Dendritic cell treated with granulocyte-macrophage colony-stimulating factor and Interleukin-4, amounts not matched to agents 40 ng/mL and 50 ng/mL, for 4 days (primary cell): ENCODE data around the gene ARHGEF25.
"Not testable (repeated sequence)": the region's sequence is repeated elsewhere in the genome, so short reads cannot be mapped to it uniquely, and the experiment has no call there.

Source experiments
- H3K27ac Mint-ChIP-seq: one replicate; pipeline ENCODE4 v1.8.0; 2022; ENCODE audit warnings: mild to moderate bottlenecking, mixed read lengths
- H3K27me3 Mint-ChIP-seq: one replicate; pipeline ENCODE4 v1.8.0; 2022; ENCODE audit warnings: mild to moderate bottlenecking, mixed read lengths
- H3K36me3 Mint-ChIP-seq: one replicate; pipeline ENCODE4 v1.8.0; 2022; ENCODE audit warnings: low read depth, mixed read lengths
- H3K4me1 Mint-ChIP-seq: one replicate; pipeline ENCODE4 v1.8.0; 2022; ENCODE audit warnings: low read depth, mixed read lengths
- H3K4me3 Mint-ChIP-seq: one replicate; pipeline ENCODE4 v1.8.0; 2022; ENCODE audit warnings: mild to moderate bottlenecking, moderate library complexity, mixed read lengths
- H3K9me3 Mint-ChIP-seq: one replicate; pipeline ENCODE4 v1.8.0; 2022; ENCODE audit warnings: mixed read lengths
- intact Hi-C: fragments of 100-400 bp; cut with micrococcal nuclease; formaldehyde crosslinking; loops from one replicate; pipeline ENCODE4 v1.15.0; 2022

ARHGEF25 gene

DNA sequence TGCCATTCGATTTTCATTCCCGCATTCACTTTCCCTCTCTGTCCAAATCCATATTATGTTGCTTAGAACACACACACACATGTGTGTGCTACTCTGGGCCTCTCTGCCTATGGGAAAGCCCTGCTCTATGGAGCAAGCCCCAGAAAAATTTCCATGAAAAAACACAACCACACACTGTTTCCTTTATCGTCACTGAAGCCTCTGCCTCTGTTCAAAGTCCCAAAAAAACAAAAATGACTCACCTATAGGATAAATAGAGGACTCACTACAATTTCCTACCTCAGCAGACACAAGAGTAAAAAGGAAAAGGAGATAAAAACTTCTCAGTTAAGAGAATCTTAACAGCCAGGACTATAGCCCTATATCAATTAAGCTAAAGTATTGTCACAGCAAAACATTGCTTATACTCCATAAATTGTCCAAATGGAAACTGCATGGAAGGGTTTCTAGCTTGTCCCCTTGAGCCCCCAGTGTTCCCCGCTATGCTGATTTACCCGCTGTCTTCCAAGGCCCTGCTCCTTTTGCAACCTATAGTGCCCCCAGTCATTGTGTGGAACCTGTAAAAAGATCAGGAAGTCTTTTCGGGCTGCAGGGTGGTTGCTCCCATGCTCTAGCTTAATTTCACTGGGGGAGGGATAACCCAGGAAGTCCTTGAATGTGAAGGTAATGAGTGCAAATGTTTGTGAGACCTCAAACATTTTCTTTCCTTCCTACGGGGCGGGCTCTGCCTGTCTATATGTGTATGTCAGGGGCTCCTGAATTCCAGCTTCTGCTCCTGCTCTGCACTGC lies 31.4 kb upstream of the ARHGEF25 start:
- no peaks in the 10 kb centered on the region for H3K9me3 Mint-ChIP-seq
- no peak overlapping the region for H3K27ac Mint-ChIP-seq
- intact Hi-C loops = loop anchor here (5.0 to 10.0 kb wide), 2 partner anchors 162 to 325 kb away; no protein-coding TSS in a partner anchor
- H3K4me1 Mint-ChIP-seq = peaks cover 20% of the 10 kb centered on the region
- H3K27me3 Mint-ChIP-seq = peaks cover 31% of the 10 kb centered on the region
- H3K4me3 Mint-ChIP-seq = no peak overlapping the region
- no peaks in the 10 kb centered on the region for H3K36me3 Mint-ChIP-seq

- intact Hi-C loops = loop anchor here (5.0 to 10.0 kb wide), 2 partner anchors 162 to 324 kb away; no protein-coding TSS in a partner anchor
- peaks cover 29% of the 10 kb centered on the region for H3K27me3 Mint-ChIP-seq
- H3K27ac Mint-ChIP-seq = no peak overlapping the region
- H3K4me1 Mint-ChIP-seq = peaks cover 25% of the 10 kb centered on the region
- H3K36me3 Mint-ChIP-seq = no peaks in the 10 kb centered on the region
- H3K9me3 Mint-ChIP-seq = no peaks in the 10 kb centered on the region
- H3K4me3 Mint-ChIP-seq = no peak overlapping the region
Observed at GRCh38 chr12:57580466-57580795, 30.8 kb upstream of the ARHGEF25 start.

DNA sequence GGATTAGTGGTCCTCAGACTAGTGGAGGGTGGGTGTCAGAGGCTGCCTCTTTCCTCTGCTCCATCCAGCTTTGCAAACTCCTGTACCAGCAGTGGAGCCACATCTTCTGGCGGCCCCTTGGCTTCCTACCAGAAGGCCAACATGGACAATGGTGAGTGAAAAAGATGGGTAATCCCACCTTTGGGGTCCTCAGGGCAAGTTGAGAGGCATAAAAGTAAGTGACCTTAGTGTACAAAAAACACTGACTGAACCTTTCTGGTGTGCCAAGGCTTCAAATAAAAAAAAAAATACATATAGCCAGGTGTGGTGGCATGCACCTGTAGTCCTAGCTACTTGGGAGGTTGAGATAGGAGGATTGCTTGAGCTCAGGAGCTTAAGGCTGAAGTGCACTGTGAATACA lies 29.4 kb upstream of the ARHGEF25 start:
- Mint-ChIP-seq H3K4me1 (peaks cover 25% of the 10 kb centered on the region), H3K27ac (no peak overlapping the region), H3K36me3 (no peaks in the 10 kb centered on the region), H3K4me3 (no peak overlapping the region), H3K27me3 (peaks cover 25% of the 10 kb centered on the region), H3K9me3 (no peaks in the 10 kb centered on the region)
- intact Hi-C loops = loop anchor here (5.0 to 10.0 kb wide), 2 partner anchors 160 to 323 kb away; no protein-coding TSS in a partner anchor

DNA sequence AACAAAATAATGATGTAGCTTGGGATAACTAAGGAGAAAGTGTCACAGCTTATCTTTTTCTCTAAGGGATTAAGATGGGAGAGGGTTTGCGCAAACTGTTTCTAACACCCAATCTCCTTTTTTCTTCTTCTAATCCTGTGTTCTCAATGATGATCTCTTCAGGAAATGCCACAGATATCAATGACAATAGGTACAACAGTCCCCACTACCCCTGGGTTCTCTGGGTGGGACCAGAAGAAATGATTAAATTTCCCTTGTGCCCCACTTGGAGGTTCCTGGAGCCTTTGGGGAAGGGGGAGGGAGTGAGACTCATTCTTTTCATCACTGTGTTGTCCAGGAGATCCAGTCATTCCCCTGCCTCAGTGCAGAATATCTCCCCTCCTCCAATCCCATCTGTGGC lies 28.8 kb upstream of the ARHGEF25 start:
- Mint-ChIP-seq H3K4me3 (no peak overlapping the region), H3K27ac (no peak overlapping the region), H3K36me3 (no peaks in the 10 kb centered on the region), H3K4me1 (peaks cover 25% of the 10 kb centered on the region), H3K9me3 (no peaks in the 10 kb centered on the region), H3K27me3 (peaks cover 25% of the 10 kb centered on the region)
- intact Hi-C loops = loop anchor here (5.0 to 10.0 kb wide), 2 partner anchors 160 to 322 kb away; no protein-coding TSS in a partner anchor

DNA sequence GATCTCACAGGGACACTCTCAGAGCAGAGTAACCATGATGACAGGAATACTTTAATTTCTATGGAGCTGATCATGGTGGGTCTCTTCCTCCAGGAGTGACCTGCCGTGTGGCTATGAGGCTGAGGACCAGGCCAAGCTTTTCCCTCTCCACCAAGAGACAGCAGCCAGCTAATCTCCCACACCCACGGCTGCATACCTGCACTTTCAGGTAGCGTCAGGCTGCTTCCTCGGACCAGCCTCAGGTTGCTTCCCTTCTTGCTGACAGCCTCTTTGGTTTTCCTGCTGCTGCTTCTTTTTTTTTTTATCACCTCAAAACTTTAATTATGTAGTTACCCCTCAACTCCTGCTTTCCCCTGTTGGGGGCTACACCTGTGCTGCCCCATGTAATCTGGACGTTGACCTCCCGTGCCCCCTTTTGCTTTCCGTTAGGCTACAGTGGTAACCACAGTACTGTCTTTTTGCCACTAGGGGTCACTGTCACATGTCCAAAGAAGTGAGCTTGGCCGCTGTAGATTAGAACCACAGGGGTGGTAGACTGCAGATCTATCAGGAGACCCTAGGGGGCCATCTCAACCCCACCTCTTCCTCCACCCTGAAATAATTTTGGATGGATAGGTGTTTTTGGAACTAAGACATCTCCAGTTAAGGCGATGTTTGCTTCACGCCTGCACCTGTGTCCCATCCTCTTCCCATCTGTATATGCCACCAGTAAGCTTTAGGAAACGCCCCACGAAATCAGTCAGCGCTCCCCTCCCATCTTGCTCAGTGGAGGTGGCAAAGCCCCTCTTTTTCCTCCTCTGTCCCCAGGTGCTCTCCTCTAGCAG lies 28.0 kb upstream of the ARHGEF25 start:
- Mint-ChIP-seq H3K9me3 (no peaks in the 10 kb centered on the region), H3K27me3 (peaks cover 24% of the 10 kb centered on the region), H3K36me3 (no peaks in the 10 kb centered on the region), H3K4me1 (peaks cover 25% of the 10 kb centered on the region), H3K4me3 (no peak overlapping the region), H3K27ac (no peak overlapping the region)
- intact Hi-C loops = loop anchor here (1.0 to 10.0 kb wide), 3 partner anchors 38 to 322 kb away; no protein-coding TSS in a partner anchor

DNA sequence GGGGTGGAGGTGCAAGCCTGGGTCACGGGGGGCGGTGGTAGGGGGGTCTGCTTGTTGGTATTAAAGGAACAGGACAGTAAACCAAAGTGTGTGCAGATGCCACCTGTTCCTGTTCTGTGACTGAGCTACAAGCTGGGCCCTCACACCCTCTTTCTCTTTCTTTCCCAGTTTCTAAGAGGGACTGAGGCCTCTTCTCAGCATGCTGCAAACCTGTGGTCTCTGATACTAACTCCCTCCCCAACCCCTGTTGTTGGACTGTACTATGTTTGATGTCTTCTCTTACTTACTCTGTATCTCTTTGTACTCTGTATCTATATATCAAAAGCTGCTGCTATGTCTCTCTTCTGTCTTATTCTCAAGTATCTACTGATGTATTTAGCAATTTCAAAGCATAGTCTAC lies 27.2 kb upstream of the ARHGEF25 start:
- H3K27me3 Mint-ChIP-seq = peaks cover 20% of the 10 kb centered on the region
- H3K36me3 Mint-ChIP-seq = no peaks in the 10 kb centered on the region
- H3K9me3 Mint-ChIP-seq = no peaks in the 10 kb centered on the region
- intact Hi-C loops = loop anchor here (5.0 to 10.0 kb wide), 2 partner anchors 158 to 321 kb away; no protein-coding TSS in a partner anchor
- H3K4me3 Mint-ChIP-seq = no peak overlapping the region
- H3K4me1 Mint-ChIP-seq = peaks cover 25% of the 10 kb centered on the region
- H3K27ac Mint-ChIP-seq = no peak overlapping the region

- intact Hi-C loops = loop anchor here (5.0 to 10.0 kb wide), 2 partner anchors 158 to 320 kb away; no protein-coding TSS in a partner anchor
- H3K4me3 Mint-ChIP-seq = no peak overlapping the region
- peaks cover 20% of the 10 kb centered on the region for H3K27me3 Mint-ChIP-seq
- no peaks in the 10 kb centered on the region for H3K36me3 Mint-ChIP-seq
- no peak overlapping the region for H3K27ac Mint-ChIP-seq
- no peaks in the 10 kb centered on the region for H3K9me3 Mint-ChIP-seq
- peaks cover 25% of the 10 kb centered on the region for H3K4me1 Mint-ChIP-seq
Observed at GRCh38 chr12:57584690-57585089, 26.5 kb upstream of the ARHGEF25 start.

DNA sequence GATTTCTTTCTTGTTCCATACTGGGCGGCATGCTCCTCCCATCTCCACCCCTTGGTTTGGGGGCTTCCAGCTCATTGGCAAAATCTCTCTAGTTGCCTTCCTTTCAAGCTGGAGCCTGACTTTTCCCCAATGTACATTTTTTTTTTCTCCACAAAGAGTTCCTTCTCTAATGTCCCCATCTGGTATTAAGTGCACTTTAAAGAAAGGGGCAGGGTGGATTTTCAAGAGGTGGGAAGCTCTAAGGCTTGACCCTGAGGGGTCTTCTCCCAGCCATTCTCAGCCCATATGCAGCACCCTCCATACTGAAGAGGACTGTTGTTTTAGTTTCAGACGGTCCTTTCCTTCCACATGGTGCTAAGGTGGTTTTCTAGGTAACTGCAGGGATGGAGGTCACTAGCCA lies 26.1 kb upstream of the ARHGEF25 start:
- Mint-ChIP-seq H3K27ac (no peak overlapping the region), H3K4me1 (peaks cover 26% of the 10 kb centered on the region), H3K36me3 (no peaks in the 10 kb centered on the region), H3K27me3 (peaks cover 18% of the 10 kb centered on the region), H3K9me3 (no peaks in the 10 kb centered on the region), H3K4me3 (no peak overlapping the region)
- intact Hi-C loops = loop anchor here (10.0 kb wide), 1 partner anchor 320 kb away; no protein-coding TSS in a partner anchor

DNA sequence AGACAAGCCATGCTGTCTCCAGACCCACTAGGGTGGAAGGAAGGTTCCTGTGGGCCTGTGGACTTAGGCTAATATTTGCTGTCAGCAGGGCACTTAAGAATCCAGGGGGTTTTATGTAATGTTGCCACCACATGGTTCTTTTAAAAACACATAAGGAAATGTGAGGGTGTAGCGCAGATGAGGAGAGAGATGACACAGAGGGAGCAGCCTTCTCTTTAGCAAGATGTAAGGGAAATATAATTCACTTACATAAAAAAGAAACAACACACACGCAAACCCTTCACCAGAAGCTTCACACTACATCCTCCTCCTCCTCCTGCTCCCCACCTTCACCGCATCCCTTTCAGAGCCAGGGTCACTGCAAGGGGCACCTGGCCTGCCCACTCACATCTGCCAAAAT lies 25.1 kb upstream of the ARHGEF25 start:
- H3K9me3 Mint-ChIP-seq = no peaks in the 10 kb centered on the region
- H3K4me1 Mint-ChIP-seq = peaks cover 31% of the 10 kb centered on the region
- intact Hi-C loops = loop anchor here (10.0 kb wide), 1 partner anchor 319 kb away; no protein-coding TSS in a partner anchor
- H3K27ac Mint-ChIP-seq = no peak overlapping the region
- peaks cover 17% of the 10 kb centered on the region for H3K27me3 Mint-ChIP-seq
- peaks cover 1% of the 10 kb centered on the region for H3K36me3 Mint-ChIP-seq
- H3K4me3 Mint-ChIP-seq = no peak overlapping the region

- peaks cover 38% of the 10 kb centered on the region for H3K4me1 Mint-ChIP-seq
- peaks cover 8% of the 10 kb centered on the region for H3K36me3 Mint-ChIP-seq
- peaks cover 20% of the 10 kb centered on the region for H3K27me3 Mint-ChIP-seq
- no peaks in the 10 kb centered on the region for H3K9me3 Mint-ChIP-seq
- intact Hi-C loops = loop anchor here (10.0 kb wide), 1 partner anchor 318 kb away; no protein-coding TSS in a partner anchor
- H3K27ac Mint-ChIP-seq = no peak overlapping the region
- H3K4me3 Mint-ChIP-seq = no peak overlapping the region
Observed at GRCh38 chr12:57586832-57587429, 24.3 kb upstream of the ARHGEF25 start.

DNA sequence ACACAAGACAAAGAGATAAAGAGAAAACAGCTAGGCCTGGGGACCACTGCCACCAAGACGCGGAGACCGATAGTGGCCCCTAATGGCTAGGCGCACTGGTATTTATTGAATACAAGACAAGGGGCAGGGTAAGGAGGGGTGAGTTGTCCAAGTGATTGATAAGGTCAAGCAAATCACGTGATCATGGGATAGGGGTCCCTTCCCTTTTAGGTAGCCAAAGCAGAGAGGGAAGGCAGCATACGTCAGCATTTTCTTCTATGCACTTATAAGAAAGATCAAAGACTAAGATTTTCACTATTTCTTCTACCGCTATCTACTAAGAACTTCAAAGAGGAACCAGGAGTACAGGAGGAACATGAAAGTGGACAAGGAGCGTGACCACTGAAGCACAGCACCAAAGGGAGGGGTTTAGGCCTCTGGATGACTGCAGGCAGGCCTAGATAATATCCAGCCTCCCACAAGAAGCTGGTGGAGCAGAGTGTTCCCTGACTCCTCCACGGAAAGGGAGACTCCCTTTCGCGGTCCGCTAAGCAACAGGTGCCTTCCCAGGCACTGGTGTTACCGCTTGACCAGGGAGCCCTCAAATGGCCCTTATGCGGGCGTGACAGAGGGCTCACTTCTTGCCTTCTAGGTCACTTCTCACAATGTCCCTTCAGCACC lies 22.2 kb upstream of the ARHGEF25 start:
- not testable (repeated sequence) for H3K27ac Mint-ChIP-seq, H3K36me3 Mint-ChIP-seq, H3K27me3 Mint-ChIP-seq, H3K4me3 Mint-ChIP-seq, H3K9me3 Mint-ChIP-seq
- intact Hi-C loops = loop anchor here (10.0 kb wide), 1 partner anchor 316 kb away; no protein-coding TSS in a partner anchor
- peaks cover 38% of the 10 kb centered on the region for H3K4me1 Mint-ChIP-seq

- Mint-ChIP-seq H3K4me1 (peaks cover 25% of the 10 kb centered on the region), H3K36me3 (peaks cover 14% of the 10 kb centered on the region), H3K27ac (peak overlapping the region; percentile 69), H3K9me3 (no peaks in the 10 kb centered on the region), H3K27me3 (peaks cover 5% of the 10 kb centered on the region), H3K4me3 (peak overlapping the region; percentile 92)
- intact Hi-C loops = no loop called here
Observed at GRCh38 chr12:57590479-57590863, 20.8 kb upstream of the ARHGEF25 start.
